RWPE2 (cell line): ENCODE results near the gene SPIN1.

Experiments
- ATAC-seq: fragments of 200-7000 bp; cut with Tn5 transposase; 3 replicates; pipeline ENCODE4 v1.9.1; 2021; ENCODE audit warnings: low read depth
- DNase-seq: peaks from one replicate; pipeline ENCODE4 v3.0.0-alpha.2; 2020; ENCODE audit warnings: low spot score
- H3K27ac ChIP-seq: fragments of 450-650 bp; 2 replicates; pipeline ENCODE4 v1.5.1; 2017; ENCODE audit warnings: mild to moderate bottlenecking; ENCODE audit not compliant: poor library complexity, severe bottlenecking
- H3K27me3 ChIP-seq: fragments of 250-450 bp; sonication (Bioruptor Pico); 2 replicates; pipeline ENCODE4 v1.5.1; 2021; ENCODE audit warnings: mild to moderate bottlenecking, moderate library complexity; ENCODE audit not compliant: insufficient read depth, poor library complexity, severe bottlenecking
- H3K36me3 ChIP-seq: fragments of 250-450 bp; sonication (Bioruptor Pico); 2 replicates; pipeline ENCODE4 v1.5.1; 2020; ENCODE audit warnings: low read depth, mild to moderate bottlenecking, moderate library complexity
- H3K4me1 ChIP-seq: fragments of 250-450 bp; sonication (Bioruptor Pico); 2 replicates; pipeline ENCODE4 v1.5.1; 2021; ENCODE audit warnings: mild to moderate bottlenecking, moderate library complexity; ENCODE audit not compliant: insufficient read depth, poor library complexity, severe bottlenecking
- H3K4me3 ChIP-seq: fragments of 250-450 bp; sonication (Bioruptor Pico); 2 replicates; pipeline ENCODE4 v1.5.1; 2021; ENCODE audit warnings: mild to moderate bottlenecking, moderate library complexity; ENCODE audit not compliant: severe bottlenecking
- H3K9me3 ChIP-seq: fragments of 250-450 bp; sonication (Bioruptor Pico); 2 replicates; pipeline ENCODE4 v1.5.1; 2021; ENCODE audit warnings: mild to moderate bottlenecking, moderate library complexity; ENCODE audit not compliant: severe bottlenecking
- CTCF ChIP-seq: fragments of 450-650 bp; IDR thresholded peaks from one replicate; pipeline ENCODE4 v1.5.1; 2017; ENCODE audit warnings: mild to moderate bottlenecking, moderate library complexity; ENCODE audit not compliant: poor library complexity, severe bottlenecking

The SPIN1 gene

GRCh38 chr9:88414298-88414697, 26.1 kb downstream of the SPIN1 start:
- no peak for TF ChIP-seq CTCF
- no peak for ATAC-seq
- no peak overlapping the region for H3K4me3 ChIP-seq
- H3K9me3 ChIP-seq = peaks cover 24% of the 10 kb centered on the region
- no peak overlapping the region for H3K27ac ChIP-seq
- no peak for DNase-seq
- peaks cover 64% of the 10 kb centered on the region for H3K36me3 ChIP-seq
- H3K4me1 ChIP-seq = no peaks in the 10 kb centered on the region
- no peaks in the 10 kb centered on the region for H3K27me3 ChIP-seq

- H3K4me1 ChIP-seq = no peaks in the 10 kb centered on the region
Measured at GRCh38 chr9:88418025-88418424, 29.8 kb downstream of the SPIN1 start.

GRCh38 chr9:88418715-88419540, 30.7 kb downstream of the SPIN1 start:
- peak overlapping the region; percentile 11 for H3K27ac ChIP-seq
- no peak for DNase-seq

More at GRCh38 chr9:88418025-88418424, 29.8 kb downstream of the SPIN1 start:
- Histone ChIP-seq H3K4me3 (no peak overlapping the region), H3K36me3 (peaks cover 84% of the 10 kb centered on the region), H3K27me3 (no peaks in the 10 kb centered on the region), H3K9me3 (peaks cover 31% of the 10 kb centered on the region), H3K27ac (peak overlapping the region; percentile 11)
- no peak for ATAC-seq
- no peak for TF ChIP-seq CTCF
- no peak for DNase-seq

GRCh38 chr9:88420227-88420626, 32.0 kb downstream of the SPIN1 start:
- ATAC-seq (no peak), DNase-seq (no peak)
- H3K27ac ChIP-seq = no peak overlapping the region
- H3K4me3 ChIP-seq = no peak overlapping the region
- peaks cover 73% of the 10 kb centered on the region for H3K36me3 ChIP-seq
- H3K9me3 ChIP-seq = peaks cover 19% of the 10 kb centered on the region
- TF ChIP-seq CTCF = no peak
- H3K27me3 ChIP-seq = no peaks in the 10 kb centered on the region
- no peaks in the 10 kb centered on the region for H3K4me1 ChIP-seq

More at GRCh38 chr9:88418715-88419540, 30.7 kb downstream of the SPIN1 start:
- no peak overlapping the region for H3K4me3 ChIP-seq
- no peaks in the 10 kb centered on the region for H3K27me3 ChIP-seq
- no peaks in the 10 kb centered on the region for H3K4me1 ChIP-seq
- no peak for ATAC-seq
- peaks cover 22% of the 10 kb centered on the region for H3K9me3 ChIP-seq
- H3K36me3 ChIP-seq = peaks cover 80% of the 10 kb centered on the region
- TF ChIP-seq CTCF = no peak

GRCh38 chr9:88421348-88421747, 33.1 kb downstream of the SPIN1 start:
- ATAC-seq (no peak), DNase-seq (no peak)
- Histone ChIP-seq H3K9me3 (peaks cover 19% of the 10 kb centered on the region), H3K27ac (no peak overlapping the region), H3K4me3 (no peak overlapping the region), H3K27me3 (no peaks in the 10 kb centered on the region), H3K4me1 (no peaks in the 10 kb centered on the region), H3K36me3 (peaks cover 66% of the 10 kb centered on the region)
- no peak for TF ChIP-seq CTCF
